HG02870 (cell line): ENCODE results near the gene DNMBP.
"Not testable (repeated sequence)": the region's sequence is repeated elsewhere in the genome, so short reads cannot be mapped to it uniquely, and the experiment has no call there.

Experiments
- ATAC-seq: cut with Tn5 transposase; IDR thresholded peaks from one replicate; pipeline ENCODE4 v1.9.1; 2021; ENCODE audit warnings: mild to moderate bottlenecking, moderate library complexity; ENCODE audit not compliant: unreplicated experiment

Gene DNMBP

DNA sequence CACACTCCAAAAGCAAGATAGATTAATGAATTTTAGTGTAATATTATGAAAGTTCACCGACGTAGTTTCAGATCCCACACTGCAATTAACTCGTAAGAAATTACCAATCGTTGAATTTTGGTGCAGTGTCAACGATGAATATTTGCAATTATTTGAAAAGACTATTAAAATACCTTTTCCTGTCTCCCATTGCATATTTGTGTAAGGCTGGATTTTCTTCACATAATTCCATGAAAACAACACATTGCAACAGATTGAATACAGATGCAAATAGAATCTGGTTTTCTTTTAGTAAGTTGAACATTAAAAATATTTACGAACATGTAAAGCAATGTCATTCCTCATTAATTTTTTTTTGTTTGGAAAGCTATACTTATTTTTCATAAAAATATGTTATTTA is 50.9 kb downstream of the DNMBP start:
- ATAC-seq: no peak

DNA sequence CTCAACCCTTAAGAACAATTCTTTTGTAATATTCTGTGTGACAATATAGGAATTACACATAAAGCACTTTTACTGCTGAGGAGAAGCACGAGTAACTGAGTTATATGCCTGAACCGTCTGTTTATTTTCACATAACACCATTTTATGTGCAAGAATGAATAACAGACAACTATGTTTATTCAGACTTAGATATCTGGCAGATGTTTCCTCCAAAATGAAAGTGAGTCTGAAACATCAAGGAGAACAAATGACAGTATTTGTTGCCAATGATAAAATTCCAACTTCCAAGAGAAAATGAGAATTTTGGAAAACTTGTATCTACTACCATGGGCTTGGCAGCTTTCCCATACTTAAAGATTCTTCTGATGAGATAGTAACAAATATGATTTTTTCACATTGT is 51.4 kb downstream of the DNMBP start:
- ATAC-seq: no peak

GRCh38 chr10:99953510-99953909 is 56.2 kb downstream of the DNMBP start:
- not testable (repeated sequence) for ATAC-seq

GRCh38 chr10:99952799-99953198 is 56.9 kb downstream of the DNMBP start:
- ATAC-seq: no peak

DNA sequence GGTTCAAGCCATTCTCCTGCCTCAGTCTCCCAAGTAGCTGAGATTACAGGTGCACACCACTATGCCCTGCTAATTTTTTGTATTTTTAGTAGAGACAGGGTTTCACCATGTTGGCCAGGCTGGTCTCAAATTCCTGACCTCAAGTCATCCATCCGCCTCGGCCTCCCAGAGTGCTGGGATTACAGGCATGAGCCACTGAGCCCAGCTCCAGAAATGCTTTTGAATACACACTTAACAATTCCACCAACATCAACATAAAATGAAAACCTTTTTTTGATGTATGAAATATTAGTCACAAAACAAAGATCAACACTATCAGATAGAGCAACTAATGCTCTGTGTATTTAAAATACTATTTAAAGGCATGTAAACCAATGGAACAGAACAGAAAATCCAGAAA is 63.7 kb downstream of the DNMBP start:
- ATAC-seq: not testable (repeated sequence)

- ATAC-seq: no peak
Measured at GRCh38 chr10:99945263-99945662, 64.5 kb downstream of the DNMBP start.

- ATAC-seq: no peak
Measured at GRCh38 chr10:99944860-99945259, 64.9 kb downstream of the DNMBP start.

DNA sequence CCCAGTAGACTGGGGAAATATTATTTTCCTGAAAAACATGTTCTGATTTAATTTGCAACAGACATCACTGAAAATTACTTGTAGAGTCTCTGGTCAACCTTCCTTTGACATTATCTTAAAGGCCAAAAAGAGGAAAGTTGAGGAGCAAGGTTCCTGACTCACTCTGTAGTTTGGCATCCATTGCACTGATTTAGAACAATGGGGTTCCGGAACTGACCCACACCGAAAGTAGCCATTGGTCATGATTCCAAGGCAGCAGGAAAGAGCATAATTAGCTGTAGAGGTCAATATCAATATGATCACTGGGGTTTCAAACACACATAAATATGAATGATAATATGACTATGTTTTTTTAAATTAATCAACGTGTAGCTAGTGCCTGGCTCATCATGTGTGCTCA is 65.8 kb downstream of the DNMBP start:
- ATAC-seq: no peak

- no peak for ATAC-seq
Measured at GRCh38 chr10:99941942-99942820, 67.6 kb downstream of the DNMBP start.

GRCh38 chr10:99938563-99938962 is 71.2 kb downstream of the DNMBP start:
- peak; percentile 92 for ATAC-seq

DNA sequence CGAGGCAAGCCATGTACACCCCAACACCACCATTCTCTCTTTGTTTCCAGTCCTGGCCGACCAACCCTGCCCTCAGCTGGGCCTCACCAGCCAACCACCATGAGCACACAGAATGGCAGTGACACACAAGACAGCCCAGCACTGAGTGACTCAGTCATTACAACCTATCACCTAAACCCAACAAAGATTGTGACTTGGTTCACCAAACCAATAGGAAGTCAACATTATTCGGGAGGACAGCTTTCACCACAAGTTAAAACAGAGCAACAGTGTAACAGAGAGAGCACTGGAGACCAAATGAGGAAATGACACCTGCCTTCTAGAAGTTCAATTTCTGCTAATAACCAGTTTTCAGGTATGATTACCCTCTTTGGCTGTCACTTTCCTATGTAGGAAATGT is 72.1 kb downstream of the DNMBP start:
- no peak for ATAC-seq

GRCh38 chr10:99932203-99932957 is 77.4 kb downstream of the DNMBP start:
- ATAC-seq: not testable (repeated sequence)

GRCh38 chr10:99930731-99931550 is 78.8 kb downstream of the DNMBP start:
- ATAC-seq: no peak

- ATAC-seq: no peak
Measured at GRCh38 chr10:99929360-99929759, 80.4 kb downstream of the DNMBP start.

DNA sequence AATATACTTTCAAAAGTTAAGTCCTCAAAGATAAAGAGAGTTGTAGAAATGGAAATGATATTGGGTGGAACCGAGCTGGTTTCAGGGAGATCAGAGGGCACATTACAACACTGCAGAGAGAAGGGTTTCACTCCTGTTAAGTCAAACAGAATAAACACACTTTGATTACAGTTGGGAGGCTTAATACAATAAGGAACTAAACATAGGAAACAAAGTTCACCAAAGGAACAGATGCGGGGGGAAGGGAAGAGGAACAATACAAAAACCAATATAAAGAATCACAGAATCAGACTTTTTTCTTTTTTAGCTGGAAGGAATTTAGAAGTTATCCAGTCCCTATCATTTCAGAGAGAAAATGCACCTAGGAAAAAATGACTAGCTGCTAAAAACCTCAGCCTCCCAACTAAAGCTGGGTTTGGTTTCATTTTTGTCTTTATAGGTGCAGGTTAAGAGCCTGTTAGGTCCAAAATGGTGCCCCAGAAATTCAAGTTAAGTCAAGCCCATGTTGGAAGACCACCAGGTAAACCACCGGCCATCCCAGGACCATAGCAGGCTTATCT is 81.9 kb downstream of the DNMBP start:
- ATAC-seq: no peak

GRCh38 chr10:99926925-99927720 is 82.6 kb downstream of the DNMBP start:
- no peak for ATAC-seq

GRCh38 chr10:99924451-99925255 is 85.1 kb downstream of the DNMBP start:
- ATAC-seq: no peak

- no peak for ATAC-seq
Measured at GRCh38 chr10:99921948-99922347, 87.8 kb downstream of the DNMBP start.

DNA sequence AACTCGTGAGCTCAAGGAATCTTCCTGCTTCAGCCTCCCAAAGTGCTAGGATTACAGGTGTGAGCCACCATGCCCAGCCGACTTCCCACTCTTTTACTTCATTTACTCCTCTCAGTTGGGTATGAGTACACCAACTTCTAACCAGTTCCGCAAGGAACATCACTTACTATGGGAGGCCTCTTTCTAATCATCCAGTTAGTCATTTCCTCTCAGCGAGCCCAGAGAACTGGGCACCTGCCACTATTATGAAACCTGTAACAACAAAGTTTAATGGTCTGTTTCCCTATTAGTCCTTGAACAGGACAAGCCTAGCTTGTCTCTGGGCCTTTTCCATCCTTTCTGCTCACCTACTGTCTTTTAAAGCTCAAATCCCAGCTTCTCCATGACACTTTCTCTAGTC is 88.8 kb downstream of the DNMBP start:
- ATAC-seq: no peak
